T-helper 1 cell (primary cell): ENCODE data around the gene PCED1B.

ENCODE experiments used
- DNase-seq, 5 donors: peaks; one replicate each; pipeline ENCODE4 v3.0.0-alpha.2; 2012 to 2020

PCED1B gene

GRCh38 chr12:47068539-47068938 is 10.9 kb upstream of the PCED1B start:
- DNase-seq = no peak

DNA sequence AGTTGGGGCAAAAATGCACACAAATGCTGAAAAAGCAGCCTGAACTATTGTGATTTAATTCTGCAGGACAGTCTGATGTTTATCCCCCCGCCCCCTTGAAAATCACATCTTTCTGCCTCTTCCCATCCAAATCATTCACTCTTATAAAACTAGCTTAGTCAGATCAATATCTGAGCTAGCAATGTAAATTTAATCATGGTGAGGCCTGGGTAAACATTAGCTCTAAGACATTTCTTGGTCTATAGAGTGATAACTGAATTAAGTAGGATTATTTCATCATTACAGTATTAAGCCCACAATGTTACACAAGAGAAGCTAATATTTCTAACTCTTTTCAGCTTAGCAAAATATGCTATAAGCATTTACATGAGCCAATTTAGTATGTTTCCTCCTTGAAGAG is 9.1 kb upstream of the PCED1B start:
- no peak for DNase-seq

DNA sequence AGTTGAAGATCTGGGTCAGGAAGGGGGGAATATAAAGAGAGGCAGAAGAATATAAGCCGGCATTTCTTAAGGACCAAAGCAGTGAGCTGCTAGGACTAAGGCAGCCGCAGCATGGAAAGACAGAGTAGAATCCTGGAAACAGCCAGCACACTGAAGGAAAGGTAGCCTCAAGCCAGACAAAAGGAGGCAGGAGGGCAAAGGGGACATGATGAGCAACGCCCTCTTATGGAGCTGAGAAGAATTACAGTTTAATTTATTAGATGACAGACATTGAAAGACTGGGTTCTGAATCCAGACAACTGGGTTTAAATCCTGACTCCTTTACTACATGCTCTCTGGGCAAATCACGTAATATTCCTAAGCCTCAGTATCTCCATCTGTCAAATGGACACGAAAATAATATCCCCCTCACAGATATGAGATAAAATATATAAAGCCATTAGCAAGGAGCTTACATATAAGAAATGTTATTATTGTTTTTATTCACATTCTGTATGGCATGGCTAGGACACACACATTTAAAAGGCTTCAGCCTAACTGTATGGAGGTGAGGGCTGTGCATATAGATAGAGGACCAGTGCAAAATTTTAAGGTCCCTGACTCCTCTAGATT is 8.1 kb upstream of the PCED1B start:
- peak in 1 of 5 donors; percentile 32 for DNase-seq

DNA sequence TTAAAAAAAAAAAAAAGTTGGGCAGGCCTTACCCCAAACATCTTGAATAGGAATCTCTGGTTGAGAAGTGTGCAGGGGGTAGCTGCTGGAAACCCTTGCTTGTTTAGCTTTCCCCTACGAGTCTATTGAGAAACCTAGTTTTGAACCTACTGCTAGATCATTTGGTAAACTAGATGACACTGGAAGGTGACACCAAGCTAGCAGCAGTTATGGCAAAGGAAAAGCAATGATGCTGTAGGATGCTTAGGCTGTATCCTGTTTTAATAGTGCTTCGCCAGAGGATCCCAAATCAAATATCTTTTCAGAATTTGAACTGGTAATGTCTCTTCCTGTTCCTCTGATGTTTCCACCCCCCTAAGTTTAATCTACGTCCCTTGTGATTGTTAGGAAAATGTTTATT is 5.5 kb upstream of the PCED1B start:
- DNase-seq = no peak

DNA sequence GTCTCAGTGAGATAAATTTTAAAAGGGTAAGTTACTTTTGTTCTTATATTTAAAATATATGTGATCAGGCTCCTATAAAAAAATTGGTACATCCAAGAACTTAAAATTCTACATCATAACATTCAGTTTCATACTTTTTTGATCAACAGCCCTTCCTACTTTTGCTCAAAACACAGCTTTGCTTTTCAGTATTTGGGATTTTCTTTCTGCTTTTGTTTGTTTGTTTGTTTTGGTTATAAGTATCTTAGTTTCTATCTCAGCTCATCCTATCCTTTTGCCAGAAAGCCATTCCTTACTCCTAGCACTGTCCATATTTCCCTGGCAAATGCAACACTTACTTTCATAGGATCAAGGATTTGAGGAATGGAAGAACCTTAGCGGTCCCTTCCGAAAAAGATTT is 4.7 kb upstream of the PCED1B start:
- DNase-seq = no peak

GRCh38 chr12:47075192-47076084 is 4.0 kb upstream of the PCED1B start:
- no peak for DNase-seq

DNA sequence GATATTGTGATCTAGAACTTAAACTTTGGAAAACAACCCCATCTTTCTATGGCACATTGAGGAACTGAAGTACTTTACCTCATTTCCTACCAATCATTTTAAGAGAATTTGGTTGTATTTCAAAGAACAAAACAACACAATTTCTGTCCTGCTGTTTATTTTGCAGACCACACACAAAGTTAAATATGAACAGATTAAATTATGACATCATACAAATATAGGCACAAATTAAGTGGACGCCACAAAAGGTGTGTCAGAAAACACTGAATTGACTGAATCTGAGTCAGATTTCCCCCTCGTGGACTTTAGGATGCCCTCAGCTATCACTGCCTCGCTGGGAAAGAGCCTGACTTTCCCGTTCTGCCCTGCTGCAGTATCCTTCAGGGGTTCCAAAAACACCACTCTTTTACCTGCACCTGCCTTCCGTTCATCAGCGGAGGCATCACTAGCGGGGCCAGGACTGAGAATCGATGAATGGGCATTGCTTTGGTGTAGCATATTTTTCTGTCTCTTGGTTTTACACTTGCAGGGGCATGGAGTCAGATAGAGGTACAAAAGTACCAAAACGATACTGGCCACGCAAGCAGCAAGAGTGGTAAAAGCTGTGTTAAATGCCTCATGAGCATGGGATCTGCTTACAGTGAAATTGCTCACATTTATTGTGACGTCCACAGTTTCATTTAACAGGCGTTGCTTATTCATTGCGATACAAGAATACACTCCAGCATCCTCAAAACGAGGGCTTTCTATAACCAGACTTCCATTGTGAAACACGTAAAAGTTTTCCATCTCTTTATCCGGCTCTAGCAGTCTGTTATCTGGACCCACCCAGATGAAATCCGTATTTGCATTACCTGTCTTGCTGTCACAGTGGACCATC is 2.0 kb upstream of the PCED1B start:
- DNase-seq = no peak

DNA sequence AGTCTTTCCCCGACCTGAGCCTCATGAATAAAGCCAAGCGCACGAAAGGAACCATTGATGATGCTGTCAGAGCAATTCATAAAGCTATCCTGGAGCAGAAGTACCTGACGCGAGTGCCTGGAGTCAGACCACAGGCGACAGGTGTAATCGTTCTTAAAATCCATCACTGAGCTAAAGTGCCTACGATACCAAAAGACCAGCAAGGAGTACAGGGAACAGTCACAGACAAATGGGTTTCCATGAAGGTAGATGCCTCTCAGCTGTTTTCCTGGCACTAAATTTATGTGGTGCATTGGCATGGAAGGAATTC is 1.4 kb upstream of the PCED1B start:
- no peak for DNase-seq

DNA sequence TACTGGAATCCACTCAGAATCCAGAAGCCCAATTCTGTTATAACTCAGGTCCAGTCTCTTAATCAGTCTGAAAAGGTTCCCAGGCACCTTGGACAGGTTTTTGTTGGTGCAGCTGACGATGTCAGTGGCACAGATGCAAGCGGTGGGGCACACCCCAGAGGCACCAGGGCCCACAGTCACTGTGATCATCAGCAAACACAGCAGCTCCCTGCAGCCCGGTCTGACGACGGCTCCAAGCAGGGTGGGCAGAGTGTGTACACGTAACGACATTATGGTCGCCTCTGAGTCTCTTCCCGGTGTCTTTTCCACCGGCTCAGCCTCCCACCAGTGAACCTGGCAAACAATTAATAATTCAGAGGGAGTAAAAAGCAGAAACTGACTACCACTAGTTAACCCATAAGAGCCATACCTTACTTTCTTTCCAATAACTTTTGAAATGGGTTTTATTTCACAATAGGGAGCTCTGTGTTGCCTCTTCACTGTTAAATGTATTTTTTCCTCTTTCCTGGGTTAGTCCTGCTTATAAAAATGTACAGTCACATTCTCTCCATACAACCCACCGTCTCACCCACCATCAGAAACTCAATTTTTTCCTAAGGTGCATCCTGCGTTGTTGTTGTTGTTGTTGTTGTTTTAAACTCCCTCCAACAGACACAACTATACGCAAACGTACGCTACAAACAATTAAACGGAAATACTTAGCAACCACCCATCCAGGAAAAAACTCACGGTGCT is 521 bp upstream of the PCED1B start:
- DNase-seq = peak in 3 of 5 donors; percentile 5 to 42 (median 17)

DNA sequence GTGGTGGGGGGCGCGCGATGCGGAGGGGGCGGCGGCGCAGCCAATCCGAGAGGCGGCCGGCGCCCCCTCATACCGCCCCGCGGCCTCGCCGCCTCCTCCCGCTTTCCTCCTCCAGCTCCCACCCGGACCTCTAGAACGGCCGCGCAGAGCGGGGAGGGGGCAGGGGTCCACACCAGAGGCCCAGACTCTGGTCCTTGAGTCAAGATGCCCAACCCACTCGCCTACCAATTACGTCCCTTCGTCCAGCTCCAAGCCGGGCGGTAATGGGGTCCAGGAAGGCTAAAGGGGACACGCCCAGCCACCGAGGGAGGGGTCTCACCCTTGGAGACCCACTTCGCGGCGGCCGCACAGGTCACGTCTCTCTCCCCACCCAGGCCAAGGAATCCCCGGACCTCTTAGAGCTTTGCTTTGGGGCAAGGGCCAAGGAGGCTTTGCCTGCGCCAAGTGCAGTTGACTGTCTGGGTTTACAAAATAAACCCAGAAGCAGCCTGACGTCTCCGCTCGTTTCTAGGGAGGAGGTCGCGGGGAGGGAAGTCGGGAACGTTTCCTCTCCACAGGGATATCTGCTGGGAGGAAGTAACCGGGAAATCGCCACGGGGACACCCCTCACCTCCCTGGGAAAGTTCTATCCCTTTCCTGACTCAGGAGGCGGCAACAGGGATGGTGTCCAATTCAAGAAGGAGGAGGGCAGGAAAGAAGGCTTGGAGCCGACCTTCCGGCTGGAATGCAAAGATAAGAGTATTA is 732 bp downstream of the PCED1B start:
- DNase-seq = peak in 4 of 5 donors; percentile 18 to 44 (median 20)

GRCh38 chr12:47080725-47081502 is 1.5 kb downstream of the PCED1B start:
- DNase-seq = peak; percentile 34 to 73 (median 35)

DNA sequence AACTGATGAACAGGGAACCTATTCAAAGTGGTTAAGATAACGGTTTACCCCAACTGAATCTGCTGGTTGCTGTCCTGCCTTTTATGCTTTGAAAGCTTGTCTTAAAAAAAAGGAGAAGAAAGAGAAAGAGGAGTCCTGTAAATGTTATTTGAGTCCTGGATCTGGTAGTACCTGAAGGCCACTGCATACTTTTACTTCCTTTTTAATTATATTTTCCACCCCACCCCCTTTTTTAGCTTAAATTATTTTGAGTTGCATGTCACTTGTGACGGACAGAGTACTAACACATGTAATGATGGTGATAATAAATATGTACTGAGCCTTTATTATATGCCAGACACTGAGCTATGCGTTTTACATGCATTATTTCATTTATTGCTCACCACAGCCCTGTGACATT is 2.9 kb downstream of the PCED1B start:
- no peak for DNase-seq

DNA sequence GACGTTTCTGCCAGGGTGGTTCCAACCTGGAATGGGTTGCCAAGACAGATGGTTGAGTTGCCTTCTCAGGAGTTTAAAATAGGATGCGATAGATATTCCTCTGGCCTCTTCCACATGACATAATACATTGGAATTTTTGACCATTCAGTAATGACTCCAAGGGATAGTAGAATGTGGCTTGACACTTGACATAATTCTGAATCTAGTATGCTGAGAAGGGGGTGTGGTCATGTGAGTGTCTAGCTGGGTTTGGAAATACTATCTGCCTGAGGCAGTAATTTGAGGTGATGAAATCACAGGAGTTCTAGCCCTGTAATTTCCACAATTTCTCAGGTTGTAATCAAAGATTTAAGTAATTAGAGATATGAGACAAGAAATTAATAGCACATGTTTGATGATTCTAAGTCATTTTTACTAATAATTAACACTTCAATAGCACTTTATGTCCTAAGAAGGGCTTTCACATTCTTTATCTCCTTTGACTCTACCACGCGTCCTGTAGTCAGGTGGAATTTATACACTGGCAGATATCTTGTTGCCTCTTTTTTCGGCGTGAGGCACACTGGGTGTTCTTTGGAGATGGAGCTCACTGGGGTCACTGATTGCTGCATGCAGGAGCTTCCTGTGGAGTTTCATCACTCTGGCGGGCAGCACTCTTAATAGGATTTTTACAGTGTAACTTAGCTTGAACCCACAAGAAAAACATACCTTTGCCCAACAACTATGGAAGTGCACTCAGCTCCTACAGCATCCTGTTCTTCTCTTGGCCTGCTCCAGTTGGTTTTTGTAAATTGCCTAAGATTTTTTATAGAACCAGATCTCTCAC is 3.6 kb downstream of the PCED1B start:
- no peak for DNase-seq

DNA sequence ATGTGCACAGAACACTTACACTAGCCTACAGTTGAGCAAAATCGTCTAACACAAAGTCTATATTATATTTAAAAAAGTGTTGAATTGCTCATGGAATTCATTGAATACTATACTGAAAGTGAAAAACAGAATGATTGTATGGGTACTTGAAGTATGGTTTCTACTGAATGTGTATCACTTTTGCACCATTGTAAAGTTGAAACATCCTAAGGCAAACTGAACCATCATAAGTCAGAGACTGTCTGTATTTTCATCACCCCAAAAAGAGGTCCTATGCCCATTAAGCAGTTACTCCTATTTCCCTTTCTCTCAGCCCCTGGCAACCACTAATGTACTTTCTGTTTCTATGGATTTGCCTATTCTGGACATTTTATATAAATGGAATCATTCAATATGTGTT is 4.8 kb downstream of the PCED1B start:
- no peak for DNase-seq

DNA sequence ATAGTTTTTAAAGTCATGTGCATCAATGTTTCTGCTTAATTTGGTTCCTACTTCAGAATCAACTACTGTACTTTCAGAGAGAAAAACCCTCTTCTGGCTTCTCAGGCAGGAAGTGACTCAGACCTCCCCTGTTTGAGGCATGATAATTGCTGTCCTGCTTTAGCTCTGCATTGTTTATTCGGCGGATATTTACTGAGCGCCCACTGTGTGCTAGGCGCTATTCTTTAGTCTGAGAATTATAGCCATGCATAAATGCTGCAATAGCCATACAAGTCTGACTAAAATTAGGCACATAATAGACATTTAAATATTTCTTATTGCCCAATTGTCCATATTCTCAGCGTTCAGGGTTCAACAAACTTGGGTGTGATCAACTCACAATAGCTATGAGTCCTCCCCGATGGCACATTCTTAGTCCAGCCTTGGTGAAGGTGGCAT is 6.4 kb downstream of the PCED1B start:
- DNase-seq = peak in 4 of 5 donors; percentile 11 to 75 (median 20)

- DNase-seq = no peak
Observed at GRCh38 chr12:47087088-47087688, 7.8 kb downstream of the PCED1B start.

- no peak for DNase-seq
Observed at GRCh38 chr12:47088021-47088944, 8.9 kb downstream of the PCED1B start.

- no peak for DNase-seq
Observed at GRCh38 chr12:47091009-47091408, 11.6 kb downstream of the PCED1B start.

GRCh38 chr12:47094804-47095203 is 15.4 kb downstream of the PCED1B start:
- no peak for DNase-seq
